Stimulated activated naive CD8-positive, alpha-beta T cell treated with anti-CD3 and anti-CD28 coated beads, Interleukin-15, Interleukin-2, amounts not matched to agents 100 U/mL and 50 U/mL, for 24 hours (primary cell): Measurements from ENCODE around the gene FGFBP2.

ENCODE experiments used
- ATAC-seq: fragments of 150-1000 bp; cut with Tn5 transposase; one replicate; pipeline ENCODE4 v1.10.0; 2021
- DNase-seq: peaks from one replicate; pipeline ENCODE4 v3.0.0; 2021

FGFBP2 gene

DNA sequence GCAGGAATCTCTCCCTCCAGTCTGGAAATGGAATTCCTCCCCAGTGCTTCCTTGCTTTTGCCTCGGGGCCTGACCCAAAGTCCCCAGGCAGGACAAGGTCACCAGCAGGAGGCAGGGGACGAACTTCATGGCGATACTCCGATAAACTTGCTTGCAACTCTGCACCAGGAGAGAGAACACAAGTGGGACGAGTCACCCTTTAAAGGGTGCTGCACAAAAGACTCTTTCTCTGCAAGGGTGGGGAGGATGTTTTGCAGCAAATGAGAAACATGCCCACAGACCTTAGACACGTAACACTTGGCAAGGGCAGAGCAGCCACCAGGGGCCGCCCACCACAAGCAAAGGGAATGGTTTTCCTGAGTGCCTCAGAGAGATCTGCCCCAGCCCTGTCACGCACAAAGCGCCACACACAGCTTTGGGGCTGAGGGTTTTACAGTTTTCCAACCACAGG, at the start of gene FGFBP2:
Gene FGFBP2 (minus strand): TSS at position 175 of the 451 bp plus-strand sequence. CDS start 46 bp downstream, at position 129.
- DNase-seq (peak; percentile 82), ATAC-seq (peak; percentile 88)

GRCh38 chr4:16011173-16011572, 48.2 kb upstream of the FGFBP2 start:
- no peak for DNase-seq
- ATAC-seq: no peak

DNA sequence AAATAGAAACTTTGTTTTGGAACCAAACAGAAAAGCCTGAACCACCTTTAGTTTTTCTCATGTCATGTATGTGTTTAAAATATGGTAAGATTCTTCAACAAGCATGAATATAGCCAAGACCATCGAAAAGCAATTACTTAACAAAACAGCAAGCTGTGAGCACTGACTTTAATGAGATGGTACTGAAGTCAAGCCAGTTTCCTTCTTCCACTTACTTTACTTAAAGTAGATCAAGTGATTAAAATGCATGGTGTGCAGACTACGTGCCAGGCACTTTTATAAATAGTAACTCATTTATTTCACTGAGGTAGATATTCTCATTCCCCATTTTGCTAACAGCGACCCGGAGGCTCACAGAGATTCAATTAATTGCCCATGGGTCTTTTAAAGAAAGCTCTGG, 46.2 kb upstream of the FGFBP2 start:
- no peak for ATAC-seq
- DNase-seq: no peak

GRCh38 chr4:16007471-16008095, 44.6 kb upstream of the FGFBP2 start:
- ATAC-seq (no peak), DNase-seq (no peak)

DNA sequence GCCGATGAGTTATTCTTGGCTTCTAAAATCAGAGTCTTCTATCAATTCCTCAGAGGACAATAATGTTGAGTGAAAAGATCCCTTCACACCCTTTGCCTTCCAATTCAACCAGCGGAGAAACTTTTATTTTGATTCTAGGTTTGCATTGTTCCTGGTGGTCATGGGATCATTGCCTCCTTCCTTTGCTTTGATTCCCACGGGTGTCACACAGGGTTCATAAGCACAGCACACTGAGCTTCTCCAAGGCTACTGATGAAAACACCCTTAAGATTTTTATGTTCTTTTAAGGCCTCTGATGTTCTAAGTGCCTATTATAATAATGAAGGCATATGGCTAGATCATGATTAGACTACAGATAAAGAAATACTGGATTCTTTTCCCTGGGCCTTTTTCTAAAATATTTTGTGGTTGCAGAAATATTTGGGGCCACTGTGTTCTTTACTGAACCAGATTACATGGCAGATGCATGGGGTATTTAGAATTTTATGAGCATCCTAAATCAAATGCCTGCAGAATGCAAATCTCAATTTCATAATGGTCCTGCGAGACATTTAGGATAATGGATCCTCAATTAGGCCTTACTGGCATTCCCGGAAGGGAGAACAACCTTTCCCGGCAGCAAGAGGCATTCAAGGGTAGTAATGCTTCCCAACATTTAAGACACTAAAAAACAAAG, 43.9 kb upstream of the FGFBP2 start:
- DNase-seq: no peak
- no peak for ATAC-seq

DNA sequence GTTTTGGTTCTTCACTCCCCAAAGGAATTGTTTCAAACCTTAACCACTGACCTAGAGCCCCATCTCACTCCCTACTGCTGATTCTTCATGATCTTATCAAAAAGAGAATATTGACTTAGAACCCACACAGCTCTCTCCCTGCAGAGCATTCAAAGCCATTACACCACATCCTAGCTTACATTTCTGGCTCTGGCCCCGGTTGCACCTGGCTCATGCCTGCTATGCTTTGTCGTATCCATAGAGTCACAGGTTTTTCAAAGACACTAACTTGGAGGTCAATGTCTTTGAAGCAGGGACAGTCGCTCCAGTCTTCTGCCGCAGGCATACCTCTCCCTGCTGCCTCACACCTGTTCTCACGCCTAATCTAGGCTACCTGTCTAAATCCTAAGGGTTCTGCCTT, 42.7 kb upstream of the FGFBP2 start:
- DNase-seq (no peak), ATAC-seq (no peak)

GRCh38 chr4:16001484-16001858, 38.5 kb upstream of the FGFBP2 start:
- peak; percentile 88 for ATAC-seq
- peak; percentile 46 for DNase-seq

DNA sequence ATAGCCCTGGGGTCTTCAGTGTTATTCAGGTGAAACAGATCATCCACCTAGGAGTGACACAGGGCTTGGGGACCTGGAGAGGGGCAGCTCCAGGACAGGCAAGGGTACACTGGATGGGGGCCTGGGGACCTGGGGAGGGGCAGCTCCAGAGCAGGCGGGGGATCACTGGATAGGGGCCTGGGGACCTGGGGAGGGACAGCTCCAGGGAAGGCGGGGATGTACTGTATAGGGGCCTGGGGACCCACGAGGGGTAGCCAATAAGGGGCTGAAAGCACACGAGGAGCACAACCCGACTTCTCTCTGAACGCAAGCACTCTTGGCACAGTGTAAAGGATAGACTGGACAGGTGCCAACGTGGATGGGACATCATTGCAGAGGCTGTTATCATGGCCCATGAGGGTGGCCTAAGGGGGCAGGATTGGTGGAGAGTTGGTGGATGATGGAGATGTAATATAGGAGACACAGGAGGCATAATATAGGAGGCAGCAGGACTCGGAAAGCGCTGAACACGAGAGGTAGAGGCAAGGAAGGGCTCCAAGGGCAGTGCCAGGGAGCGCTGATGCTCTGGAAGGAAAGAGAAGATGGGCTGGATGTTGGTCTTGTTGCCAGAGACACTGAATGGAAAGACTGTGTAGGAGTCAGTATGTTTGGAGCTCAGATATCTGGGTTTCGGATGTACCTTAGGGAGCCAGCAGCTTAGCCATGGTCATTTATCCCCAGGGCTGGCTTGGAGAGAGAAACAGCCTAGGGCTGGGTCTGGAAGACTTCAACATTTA, 37.9 kb upstream of the FGFBP2 start:
- ATAC-seq (no peak), DNase-seq (no peak)

GRCh38 chr4:15996773-15997172, 33.8 kb upstream of the FGFBP2 start:
- DNase-seq (no peak), ATAC-seq (peak; percentile 55)

DNA sequence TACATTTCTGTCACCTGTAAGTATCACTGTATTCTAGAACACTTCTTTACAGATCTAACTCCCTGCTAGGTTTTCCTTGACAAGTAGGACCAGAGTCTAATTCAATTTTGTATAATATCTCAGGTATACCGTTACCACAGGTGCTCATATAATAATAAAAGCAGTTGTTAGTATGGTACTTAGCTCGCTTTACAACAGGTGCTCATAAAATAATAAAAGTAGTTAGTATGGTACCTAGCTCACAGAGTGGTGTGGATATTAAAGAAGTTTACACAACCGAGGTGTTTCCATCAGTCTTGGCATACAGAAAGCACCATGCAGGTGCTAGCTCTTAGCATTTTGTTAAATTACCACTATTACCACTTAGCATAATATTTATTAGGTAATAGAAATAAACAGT, 32.9 kb upstream of the FGFBP2 start:
- ATAC-seq: no peak
- no peak for DNase-seq

DNA sequence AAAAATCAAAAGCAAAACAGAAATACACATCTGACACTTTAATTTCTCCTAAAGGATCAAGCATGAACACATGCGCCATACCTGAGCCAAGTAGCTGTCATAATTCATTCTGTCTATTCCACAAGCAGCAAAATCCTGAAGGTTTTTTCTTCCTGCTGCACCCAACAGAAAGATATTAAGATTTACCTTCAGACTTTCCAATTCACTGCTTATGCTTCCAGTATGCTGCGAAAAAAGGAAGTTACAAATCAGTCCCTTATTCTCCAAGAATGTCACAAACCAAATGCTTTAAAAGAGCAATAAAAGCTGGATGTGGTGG, 29.2 kb upstream of the FGFBP2 start:
- ATAC-seq (no peak), DNase-seq (no peak)

DNA sequence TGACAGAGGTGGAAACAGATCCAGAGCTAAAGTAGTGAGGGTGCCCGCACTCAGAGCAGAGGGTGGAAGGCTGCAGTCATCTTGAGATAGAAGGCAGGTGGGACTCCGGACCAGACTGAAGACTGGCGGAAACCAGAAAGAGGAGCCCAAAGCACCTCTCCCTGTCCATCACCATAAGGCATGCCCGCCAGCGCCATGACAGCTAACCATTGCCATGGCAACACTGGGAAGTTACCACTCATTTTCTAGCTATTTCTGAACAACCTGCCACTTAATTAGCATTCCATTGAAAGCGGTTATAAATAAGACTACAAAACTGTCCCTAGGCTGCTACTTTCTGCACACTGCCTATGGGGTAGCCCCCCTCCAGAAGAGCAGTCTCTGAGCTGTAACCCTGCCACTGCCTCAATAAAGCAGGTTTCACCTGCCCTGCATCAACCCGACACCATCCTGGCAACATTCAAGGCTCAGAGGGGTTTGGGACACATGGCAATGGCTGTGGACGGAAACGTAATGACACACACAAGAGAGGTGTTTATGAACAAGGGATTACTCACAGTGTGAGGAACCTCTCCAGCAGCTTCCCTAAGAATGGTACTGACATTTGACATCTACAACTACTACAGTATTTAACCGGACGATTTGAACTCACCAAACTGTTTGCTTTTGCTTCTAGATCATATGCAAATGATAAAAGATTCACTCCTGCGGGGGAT, 27.8 kb upstream of the FGFBP2 start:
- DNase-seq: no peak
- peak; percentile 80 for ATAC-seq

DNA sequence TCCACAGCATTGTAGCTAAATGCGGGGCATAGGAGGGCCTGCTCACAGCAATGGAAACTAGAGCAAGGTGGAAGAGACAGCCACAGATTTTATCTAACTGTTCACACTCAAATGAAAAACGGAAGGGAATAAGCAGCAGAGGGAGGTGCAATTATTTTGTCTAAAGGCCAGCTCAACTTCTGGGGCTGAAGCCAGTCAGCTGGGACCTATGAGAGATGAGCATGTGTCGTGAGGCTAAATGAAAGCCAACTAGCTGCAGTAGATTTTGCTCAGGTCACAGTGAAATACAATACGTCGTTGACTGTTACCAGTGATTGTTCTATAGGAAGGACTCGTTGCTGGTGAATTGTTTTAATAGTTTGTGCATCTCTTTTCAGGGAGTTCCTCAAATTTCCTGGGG, 26.4 kb upstream of the FGFBP2 start:
- ATAC-seq: no peak
- no peak for DNase-seq

DNA sequence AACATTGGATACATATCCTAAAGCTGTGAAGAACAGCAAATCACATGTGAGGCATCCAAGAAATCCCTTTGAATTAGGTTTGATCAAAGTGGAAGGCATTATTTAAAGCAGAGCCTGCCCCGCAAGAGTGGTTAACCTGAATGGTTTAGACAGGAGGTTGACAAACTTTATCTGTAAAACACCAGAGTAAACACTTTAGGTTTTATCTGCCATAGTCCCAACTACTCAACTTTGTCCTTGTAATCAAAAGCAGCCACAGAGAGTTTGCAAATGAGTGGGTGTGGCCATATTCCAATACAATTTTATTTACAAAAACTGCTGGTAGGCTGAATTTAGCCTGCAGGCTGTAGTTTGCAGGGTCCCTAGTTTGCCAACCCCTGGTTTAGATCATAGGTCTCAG, 25.2 kb upstream of the FGFBP2 start:
- ATAC-seq (no peak), DNase-seq (no peak)

DNA sequence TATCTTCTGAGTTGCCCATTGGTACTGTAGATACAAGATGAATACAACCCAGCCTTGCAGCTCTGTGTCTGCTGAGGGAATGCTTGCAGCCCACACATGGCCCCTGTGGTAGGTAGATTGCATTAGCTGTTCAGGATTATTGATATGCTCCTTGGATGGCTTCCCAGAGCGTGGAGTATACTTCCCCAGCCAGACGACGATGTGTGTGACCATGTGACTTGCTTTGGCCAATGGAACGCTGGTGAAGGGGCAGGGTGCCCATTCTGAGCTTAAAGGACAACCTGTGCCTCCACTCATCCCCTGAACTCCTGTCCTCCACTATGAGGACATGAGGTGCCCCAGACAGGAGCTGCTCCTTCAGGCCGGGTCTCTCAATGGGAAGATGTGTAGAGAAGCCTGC, 23.9 kb upstream of the FGFBP2 start:
- no peak for ATAC-seq

DNA sequence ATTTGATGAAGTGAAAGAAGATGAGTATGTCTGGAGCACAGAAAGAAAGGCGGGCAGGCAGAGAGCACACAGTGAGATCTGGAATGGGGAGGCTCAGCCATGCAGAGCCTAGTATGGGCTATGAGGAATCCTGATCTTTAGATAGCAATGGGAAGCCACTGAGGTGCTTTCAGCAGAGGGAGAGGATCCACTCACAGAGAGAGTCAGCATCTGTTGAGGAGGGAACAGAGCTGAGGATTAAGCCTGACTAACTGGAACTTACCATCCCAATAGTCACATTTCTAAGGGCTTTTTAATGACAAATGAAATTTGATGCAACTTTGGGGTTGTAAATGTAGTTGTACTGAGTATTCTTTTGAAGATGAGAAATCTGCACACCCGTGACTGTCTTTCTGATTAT, 20.6 kb upstream of the FGFBP2 start:
- no peak for DNase-seq
- no peak for ATAC-seq

More for the DNA sequence above, 23.9 kb upstream of the FGFBP2 start:
- DNase-seq: no peak

DNA sequence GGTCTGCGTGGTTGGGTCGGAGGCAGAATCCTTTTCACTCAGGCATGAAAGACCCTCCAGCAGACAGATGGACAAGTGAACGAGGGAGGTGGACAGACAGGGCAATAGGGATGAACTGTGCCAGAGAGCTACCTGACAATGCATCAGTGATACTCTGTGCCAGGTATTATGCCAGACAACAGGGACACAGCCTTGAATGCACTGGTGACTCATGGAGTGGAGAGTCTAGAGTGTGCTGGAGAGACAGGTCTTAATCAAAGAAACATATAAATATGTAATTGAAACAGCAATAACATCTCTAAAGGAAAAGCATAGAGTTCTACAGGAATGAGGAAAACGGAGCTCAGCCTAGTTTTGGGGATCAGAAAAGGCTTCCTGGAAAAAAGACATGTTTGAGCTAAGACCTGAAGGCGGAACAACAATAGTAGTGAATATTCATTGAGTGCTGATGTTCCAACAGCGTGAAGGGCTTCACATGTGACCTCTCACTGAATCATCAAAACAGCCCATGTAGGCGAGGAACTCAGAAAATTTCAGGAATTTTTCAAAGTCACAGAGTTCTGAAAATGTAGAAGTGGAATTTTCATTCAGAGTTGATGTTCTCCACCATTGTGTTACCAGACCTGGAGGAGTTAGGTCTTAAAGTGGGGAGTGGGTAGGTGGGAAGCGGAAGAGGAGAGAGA, 20.0 kb upstream of the FGFBP2 start:
- ATAC-seq (no peak), DNase-seq (no peak)

DNA sequence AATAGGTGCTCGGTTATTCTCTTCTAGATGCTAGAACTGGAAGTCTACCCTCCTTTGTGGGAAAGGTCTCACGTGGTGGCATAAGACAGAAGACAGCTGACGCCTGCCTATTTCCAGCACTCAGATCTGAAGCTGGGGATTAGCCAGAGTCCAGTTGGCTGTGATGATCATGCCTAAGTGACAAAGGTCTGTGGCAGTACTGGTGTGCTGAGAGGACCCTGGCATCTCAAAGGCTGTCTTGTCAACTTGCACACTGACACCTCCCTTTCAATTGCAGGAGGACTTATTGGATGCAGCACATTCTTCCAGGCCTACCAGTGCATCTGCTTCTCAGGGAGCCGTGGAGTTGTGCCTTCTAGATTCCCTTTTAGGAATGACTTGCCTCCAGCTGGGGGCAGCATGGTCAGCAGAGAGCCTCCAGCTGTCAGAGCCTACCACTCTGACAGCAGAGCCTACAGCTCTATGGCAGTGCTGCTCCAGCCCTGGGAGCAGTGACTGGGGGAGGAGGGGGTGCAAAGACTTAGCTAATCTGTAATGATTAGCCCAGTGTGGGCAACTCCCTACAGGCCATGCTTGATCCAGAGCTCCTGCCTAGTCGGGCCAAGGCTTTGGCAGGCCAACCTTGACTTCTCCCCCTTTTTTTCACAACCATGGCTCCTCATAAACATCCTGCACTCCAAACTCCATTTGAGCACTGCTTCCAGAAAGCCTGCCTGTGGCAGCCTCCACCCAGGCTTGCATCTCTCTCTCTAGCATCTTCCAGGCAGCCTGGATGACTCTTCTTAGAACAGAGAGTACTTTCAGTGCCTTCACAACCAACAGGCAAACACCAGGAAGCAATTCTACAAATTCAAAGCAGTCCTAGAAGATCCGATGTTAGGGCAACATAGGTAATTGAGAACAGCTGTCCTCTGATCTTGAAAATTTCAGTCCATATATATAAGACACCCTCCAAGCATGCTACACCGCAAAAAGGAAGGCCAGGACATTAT, 13.8 kb upstream of the FGFBP2 start:
- DNase-seq (no peak), ATAC-seq (no peak)

DNA sequence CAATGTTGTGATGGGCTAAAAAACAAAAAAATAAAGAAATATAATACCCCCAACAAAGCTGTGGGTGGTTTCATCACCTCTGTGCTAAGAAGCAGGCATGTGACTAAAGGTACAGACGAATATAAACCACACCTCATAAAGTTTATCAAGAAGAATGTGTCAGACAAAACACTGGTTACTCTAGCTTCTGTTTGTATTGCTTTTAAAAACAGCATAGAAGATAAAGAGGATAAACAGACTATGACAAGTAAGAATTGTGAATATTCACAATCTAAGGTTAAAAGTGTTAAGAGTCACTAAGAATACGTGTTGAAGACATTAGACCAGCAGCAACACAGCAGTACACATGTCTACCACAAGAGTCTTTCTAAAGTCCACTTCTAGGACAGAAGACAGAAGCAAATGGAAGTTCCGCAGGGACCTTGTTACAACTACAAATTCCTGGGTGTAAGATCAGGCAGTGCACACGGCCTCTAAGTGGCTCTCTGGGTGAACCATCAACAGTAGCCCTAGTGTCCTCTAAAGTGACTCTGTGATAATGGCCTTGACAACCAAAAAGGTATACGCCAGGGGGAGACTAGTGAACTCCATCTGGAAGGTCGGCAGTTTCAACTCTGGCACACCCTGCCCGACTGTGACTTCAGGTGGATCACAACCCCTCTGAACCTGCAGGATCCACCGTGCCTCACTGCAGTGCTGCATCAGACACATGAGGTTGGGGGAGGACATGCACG, 8.3 kb upstream of the FGFBP2 start:
- ATAC-seq (no peak), DNase-seq (no peak)
